ENCODE data around the gene KCNQ2.

- TF ChIP-seq POLR2AphosphoS5 (IDR thresholded peaks at IDR 0.05), result no peak
- no peak for TF ChIP-seq CTCF (IDR thresholded peaks at IDR 0.05)
Measured at GRCh38 chr20:63403403-63404105, 68.9 kb downstream of the KCNQ2 start.

Data from stomach (tissue), 4 donors.